Gastroesophageal sphincter (tissue), 3 donors: ENCODE data around the gene GPATCH8.

Source experiments
- CTCF ChIP-seq, 4 experiments: fragments of 200-600 bp in 2 of 4; fragments of 450-650 bp in 2 of 4; sonication (generic) in 1 of 4; IDR thresholded peaks; one replicate each; pipeline ENCODE4 v1.5.1; 2017 to 2019; ENCODE audit warnings: antibody characterized with exemption in 4 of 4, mild to moderate bottlenecking in 2 of 4, moderate library complexity in 2 of 4
- EP300 ChIP-seq: sonication (generic); formaldehyde crosslinking; IDR thresholded peaks from one replicate; pipeline ENCODE4 v1.6.1; 2017; ENCODE audit warnings: antibody characterized with exemption, mild to moderate bottlenecking
- POLR2A ChIP-seq, 2 donors: fragments of 450-650 bp; IDR thresholded peaks; one replicate each; pipeline ENCODE4 v1.6.1; 2017; ENCODE audit warnings: antibody characterized with exemption in 2 of 2, mild to moderate bottlenecking in 2 of 2, moderate library complexity in 1 of 2
- POLR2AphosphoS5 ChIP-seq: sonication (generic); formaldehyde crosslinking; IDR thresholded peaks from one replicate; pipeline ENCODE4 v1.6.1; 2017; ENCODE audit warnings: antibody characterized with exemption

- TF ChIP-seq CTCF (IDR thresholded peaks at IDR 0.05) (no peak), POLR2A (IDR thresholded peaks at IDR 0.05) (no peak), EP300 (no peak), POLR2AphosphoS5 (no peak)
Observed at GRCh38 chr17:44489581-44489980, 13.6 kb downstream of the GPATCH8 start.
